Stimulated activated CD8-positive, alpha-beta memory T cell treated with anti-CD3 and anti-CD28 coated beads, Interleukin-15, amount 100 ng/mL, for 1 hour (primary cell): ENCODE data around the gene PAPPA.

Experiments
- DNase-seq: peaks from one replicate; pipeline ENCODE4 v3.0.0-alpha.2; 2020; ENCODE audit warnings: low read depth

PAPPA gene

DNA sequence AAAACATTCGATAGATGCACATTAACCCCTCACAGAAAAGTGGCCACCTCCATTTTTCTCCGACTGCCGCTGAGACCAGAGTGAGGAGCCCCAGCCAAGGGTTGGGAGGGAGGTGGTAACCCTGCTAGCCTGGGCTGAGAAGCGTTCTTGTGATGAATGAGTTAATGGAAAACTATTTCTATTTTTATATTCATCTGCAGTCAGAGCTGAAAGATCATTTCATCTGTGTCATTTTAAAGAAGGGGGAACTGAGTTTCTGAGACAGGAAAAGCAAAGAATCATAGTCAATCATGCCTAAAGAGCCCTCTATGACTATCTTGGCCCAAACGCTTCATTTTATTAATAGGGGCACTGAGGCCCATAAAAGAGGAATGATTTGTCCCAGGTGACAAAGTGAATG, 229.5 kb downstream of the PAPPA start:
- no peak for DNase-seq

DNA sequence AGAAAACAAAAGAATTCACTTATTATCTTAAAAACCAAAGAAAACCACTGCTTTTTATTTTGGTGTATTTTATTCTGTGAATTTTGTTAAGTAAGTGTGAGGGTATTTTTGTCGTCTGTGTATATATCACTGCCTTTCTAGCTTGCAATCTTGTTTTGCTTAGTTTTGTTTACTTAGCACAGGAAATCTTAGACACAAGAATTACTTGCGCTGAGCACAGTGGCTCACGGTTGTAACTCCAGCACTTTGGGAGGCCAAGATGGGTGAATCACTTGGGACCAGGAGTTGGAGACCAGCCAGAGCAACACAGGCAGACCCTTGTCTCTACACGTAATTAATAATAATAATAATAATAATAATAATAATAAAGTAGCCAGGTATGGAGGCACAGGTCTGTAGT, 230.3 kb downstream of the PAPPA start:
- DNase-seq: no peak

DNA sequence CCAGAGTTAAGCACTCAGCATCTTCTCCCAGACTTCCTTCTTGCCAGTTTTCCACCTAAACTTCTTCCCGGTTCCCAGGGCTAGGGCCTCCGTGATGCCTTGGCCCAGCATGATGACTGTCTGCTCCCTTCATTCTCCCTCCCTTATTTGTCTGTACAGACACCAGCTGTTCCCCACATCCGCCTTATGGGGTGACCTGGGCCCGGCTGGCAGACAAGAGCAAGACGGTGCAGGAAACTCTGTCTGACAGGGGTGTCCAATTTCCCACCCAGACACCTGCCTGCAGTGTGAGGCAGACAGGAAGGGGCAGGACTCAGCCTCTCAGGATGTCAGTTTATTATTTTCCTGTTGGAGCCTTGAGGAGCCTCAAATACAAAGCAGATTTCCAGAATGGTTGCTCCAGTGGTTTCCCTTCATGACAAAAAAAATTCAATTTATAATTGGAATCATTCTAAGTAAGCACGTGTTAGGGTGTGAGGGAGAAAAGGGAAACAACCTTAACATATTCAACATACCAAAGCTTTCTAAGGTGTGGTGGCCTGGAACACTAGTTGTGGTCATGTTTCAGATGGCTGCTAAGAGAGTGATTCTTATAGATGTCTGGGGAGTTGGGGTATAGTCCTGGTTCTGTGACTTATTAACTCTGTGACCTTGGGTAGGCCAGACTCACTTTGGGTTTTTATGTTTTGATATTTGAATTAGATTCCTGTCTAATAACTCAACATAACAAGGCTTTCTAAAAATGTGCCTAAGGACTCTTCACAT, 234.5 kb downstream of the PAPPA start:
- no peak for DNase-seq

DNA sequence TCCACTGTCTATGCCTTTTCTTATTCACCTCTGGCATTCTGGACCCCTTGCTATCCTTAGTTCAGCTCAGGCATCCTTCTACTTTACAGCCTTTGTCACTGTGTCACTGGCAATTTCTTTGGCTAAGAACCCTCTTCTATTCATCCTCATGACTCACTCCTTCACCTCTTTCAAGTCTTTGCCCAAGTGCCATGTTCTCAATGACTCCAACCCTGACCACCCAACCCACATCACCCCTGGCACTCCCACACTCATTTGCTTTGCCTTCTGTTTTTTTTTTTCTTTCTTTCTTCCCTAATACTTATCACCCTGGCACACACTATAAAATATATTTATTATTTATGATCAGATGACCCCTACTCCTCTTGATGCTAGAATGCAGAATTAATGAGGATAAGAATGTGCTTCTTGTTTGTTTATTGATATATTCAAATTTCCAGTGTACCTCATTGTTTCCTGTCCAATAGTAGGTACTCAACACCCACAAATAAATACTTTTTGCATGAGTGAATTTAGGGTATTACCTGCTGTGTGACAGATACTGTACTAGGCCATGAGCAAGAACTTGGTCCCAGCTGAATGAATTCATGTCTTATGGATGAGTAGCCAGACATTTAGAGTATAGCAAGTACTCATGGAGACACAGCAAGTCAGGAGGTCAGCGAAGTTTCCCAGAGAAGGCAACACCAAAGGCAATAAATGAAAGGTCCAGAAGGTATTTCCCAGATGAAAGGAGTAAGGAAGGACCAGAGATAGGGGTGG, 236.1 kb downstream of the PAPPA start:
- DNase-seq: no peak

DNA sequence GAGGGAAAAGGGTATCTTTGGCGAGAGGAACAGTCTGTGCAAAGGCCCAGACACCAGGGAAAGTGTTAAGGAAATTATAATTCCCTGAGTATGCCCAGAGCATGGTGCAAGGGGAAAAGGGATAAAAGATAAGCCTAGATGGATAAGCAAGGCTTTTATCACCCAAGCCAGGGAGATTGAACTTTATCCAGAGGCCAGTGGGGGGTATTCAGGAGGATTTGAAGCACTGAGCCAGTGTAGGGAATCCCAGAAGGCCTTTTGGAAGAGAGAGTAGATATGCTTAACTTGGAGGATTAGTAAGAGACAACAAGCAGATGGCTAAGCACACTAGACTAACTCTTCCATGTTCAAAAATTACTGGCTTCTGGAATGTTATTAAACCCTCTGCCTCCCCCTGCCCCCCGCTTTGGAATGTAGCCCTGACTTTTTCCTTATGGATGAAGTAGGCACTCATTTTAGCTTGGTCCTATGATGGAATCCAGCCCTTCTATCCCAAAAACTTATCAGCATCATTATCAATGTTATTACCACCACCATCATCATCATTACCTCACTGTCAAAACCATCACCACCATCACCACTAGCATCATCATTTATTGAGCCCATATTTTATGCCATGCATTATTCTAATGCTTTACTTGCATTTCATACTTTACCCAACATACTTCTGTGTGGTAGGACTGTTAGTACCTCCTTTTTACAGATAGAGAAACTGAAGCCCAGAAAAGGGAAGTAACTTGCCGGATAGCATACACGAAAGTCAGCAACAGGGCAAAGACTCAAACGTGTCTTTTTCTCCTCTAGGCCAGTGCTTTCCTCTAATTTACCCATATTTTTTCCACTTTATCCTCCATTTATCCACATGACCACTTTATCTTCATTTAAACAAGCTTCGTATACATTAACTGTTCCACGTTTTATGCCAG, 237.0 kb downstream of the PAPPA start:
- DNase-seq: no peak

DNA sequence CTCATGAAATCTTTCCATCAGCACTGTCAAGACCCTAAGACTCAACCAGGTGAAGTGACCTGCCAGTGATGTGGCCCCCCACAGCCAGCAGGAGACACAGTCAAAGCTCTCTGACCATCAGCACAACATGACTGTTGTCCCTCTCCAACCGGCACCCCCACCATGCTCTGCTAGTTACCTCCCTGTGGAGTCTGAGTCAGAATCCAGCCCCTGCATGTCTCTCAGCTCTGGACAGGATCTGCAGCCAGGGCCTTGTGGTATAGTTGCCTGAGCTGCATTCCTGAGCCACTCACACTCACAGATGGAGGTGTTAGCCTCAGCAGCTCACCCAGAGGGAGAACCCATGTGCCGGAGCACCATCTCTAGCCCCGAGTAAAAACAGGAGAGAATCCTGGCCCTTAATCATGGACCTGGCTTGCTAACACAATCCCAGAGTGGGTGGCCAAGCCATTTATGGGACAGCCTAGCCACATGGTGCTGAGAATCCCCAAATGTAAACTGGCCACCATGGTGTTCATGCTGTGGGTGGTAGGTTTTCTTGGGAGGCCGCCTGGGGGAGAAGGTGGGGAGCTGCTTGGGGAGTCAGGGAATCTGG, 237.8 kb downstream of the PAPPA start:
- DNase-seq: no peak

DNA sequence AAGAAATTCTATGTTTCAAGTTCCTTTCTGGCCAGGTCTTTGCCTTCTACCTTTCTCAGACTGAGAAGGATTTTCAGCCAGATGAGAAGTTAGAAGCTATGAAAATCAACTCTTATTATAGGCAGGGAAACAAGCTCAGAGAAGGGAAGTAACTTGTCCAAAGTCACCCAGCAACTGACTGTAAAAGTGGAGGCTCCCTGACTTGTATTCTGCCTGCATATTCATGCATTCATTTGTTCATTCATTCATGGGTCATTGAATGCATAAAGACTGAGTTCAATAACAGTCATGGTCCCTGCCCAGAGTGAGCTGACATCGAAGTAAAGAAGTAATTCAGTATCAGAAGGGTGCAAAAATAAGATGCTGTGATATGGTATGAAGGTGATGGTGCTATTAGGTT, 239.6 kb downstream of the PAPPA start:
- no peak for DNase-seq

DNA sequence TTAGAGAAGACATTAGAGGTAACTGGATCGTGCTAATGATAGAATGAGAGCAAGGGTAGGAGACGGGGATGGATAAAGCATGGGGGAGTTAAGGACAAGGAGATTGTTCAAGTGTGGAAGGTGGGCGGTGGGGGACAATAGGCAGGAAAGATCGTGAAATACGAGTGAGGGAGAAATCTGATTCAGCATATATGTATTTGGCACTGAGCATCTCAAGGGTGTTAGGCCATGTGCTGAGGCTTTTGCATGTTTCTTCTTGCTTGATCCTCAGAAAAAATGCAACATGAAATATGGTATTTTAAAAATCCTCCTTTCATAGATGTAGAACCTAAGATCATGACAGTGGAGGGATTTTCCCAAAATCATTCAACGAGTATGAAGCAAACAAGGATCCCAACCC, 240.5 kb downstream of the PAPPA start:
- DNase-seq: no peak

DNA sequence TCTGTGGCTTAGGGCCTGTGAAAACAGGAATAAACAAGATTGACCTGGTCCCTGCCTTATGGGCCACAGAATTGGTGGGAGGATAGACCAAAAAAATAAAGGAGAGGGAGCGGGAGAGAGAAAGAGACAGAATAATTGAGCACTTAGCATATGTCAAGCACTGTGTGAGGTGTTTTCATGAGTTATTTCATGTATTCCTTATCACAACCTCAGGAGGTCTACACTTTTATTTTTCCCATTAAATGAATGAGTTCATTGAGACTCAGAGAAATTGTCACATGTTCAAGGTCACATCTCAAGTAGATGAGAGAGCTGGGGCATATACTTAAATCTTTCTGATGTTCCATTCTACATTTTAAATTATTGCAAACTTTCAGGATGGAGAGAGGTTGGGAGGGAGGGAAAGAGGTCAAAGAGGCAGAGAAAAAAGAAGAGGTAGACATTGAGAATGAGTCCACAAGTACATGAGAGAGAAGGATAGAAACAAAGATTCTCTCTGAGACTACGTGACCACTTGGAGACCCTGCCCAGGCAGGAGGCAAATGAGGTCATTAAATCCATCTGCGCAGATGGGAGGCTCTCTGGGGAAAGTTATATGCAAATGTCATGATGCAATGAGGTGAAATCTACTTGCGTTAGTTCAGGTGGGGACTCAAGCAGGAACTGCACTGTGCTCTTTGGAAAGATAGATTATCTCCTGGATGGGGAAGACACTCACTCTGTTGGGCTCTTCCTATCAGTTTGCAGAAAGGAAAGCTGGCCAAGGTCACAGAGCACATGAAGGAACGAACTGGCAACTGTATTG, 241.5 kb downstream of the PAPPA start:
- no peak for DNase-seq

DNA sequence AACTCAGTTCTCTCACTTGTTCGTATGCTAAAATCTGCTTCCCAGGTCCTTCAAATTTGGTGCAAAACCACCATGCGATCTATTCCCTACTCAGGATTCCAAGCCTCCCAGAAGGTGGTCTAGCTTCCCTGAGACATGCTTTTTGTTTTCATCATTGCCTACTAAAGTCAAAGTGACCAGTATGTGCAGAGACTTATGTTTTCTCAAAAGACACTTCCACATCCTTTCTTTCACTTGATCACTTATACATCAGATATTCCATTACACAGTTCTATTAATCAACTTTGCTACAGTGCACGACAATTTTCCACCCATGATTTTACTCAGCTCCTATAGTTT, 242.1 kb downstream of the PAPPA start:
- DNase-seq: no peak

DNA sequence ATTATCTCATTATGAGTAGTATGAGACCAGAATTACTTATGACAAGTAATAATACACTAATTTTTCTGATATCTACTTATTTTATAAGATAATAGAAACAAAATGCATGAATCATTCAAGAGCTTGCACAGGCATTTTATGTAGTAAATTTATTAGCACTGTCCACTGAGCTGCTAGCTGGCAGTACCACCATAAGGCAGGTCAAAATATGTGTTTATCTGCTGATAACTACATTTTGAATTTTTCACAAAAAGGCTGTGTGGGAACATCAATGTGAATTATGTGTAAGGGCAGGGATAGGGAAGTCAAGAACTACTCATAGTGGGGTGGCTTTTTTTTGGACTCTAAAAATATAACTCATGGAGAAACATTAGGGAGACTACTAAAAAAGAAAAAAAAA, 249.6 kb downstream of the PAPPA start:
- no peak for DNase-seq

DNA sequence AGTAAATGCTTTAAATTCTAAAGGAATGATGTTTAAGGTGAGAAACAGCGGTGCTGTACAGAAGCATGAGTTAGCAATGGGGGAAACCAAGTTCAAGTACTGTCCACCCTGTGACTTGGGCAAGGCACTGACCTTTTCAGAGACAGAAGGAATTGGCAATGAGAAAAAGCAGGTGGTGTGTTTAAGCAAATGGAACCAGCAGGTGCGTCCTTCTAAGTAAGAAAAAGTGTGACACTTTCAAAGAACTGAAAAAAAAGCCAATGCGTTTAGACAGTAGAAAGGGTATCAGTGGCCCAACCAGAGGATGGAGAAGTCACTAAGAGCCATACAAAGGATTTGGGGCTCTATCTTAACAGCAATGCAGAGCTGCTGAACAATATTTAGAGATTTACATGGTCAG, 250.6 kb downstream of the PAPPA start:
- DNase-seq: no peak

DNA sequence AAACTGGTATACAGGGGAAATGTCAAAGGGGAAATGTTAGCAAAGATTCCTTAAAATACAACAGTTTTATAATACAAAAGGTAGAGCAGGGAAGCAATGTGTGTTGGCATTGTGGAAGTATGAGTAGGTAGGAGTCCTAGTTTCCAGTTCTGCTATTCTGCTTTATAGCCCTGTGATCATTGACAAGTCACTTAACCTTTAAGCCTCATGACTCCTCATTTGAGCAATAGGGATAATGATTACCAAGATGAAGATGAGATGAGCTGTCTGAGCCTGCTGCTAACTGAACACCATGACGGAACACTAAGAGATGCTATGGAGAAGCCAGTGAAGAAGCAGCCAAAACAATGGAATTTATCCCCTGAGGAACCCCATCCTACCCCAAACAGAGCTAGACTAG, 251.7 kb downstream of the PAPPA start:
- DNase-seq: no peak

DNA sequence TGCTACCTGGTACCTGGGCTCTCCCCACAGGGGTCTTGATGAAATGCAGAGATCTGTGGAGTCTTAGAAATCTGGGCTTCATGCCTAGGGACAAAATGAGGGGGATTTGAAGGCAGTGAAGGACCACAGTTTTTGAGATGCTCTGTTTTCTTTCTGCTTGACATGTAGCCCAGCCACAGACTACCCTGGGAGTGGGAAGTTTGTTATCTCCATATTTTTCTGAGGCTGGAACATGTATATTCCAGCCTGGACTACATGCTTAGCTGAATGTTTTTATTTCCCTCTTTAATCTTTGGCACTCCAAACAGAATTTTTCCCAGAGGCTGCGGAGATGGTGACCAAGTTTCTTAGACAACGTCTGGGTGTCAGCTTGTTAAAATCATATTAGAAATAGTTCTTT, 252.9 kb downstream of the PAPPA start:
- no peak for DNase-seq

DNA sequence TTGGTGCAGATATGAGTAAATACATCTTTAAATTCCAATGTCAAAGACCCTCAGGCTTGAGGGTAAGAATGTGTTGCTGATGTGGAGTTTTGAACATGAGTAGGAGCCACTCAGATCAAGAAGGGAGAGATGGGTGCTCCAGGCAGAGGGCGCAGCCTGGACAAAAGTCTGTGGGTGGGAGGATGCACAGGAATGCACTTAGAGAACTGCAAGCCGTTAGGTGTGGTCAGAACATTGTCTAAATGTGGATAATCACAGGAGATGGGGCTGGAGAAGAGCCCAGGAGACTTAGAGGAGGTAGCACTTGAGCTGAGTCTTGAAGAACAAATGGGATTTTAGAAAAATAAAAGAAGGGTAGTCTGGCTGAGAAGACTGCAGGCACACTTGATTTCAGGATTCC, 255.5 kb downstream of the PAPPA start:
- no peak for DNase-seq

DNA sequence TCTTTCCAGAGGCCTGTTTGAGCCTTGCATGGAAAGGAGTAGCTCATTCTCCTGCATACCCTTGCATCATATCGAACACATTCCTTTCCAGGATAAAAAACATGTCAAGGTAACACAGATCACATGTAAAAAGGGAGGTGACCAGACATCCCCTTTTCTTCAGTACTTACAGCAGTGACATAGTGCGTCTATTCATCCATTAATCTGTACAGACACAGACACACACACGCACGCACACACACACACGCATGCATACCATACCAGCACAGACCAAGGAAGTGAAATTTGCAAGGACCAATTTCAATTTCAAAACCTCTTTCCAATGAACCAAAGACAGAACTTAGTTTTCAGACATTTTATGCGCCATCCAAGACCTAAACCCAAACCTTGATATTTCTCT, 256.0 kb downstream of the PAPPA start:
- no peak for DNase-seq

DNA sequence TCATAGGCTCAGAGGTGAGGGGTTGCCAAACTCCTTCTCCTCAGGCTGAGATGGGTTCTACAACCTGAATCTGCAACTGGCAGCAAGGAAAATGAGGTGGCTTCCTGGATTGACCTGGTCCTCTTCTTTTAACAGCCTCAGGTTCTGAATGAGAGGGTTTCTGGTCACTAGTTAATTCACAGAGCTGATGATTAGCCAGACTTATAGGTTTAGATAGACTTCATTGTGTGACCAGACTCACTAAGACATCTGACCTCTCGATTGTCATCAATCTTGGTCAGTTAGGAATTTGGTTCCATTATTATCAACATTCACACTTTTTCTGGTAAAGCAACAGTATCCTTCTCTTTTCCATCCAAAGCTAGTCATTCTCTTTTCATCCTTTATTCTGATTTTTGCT, 257.9 kb downstream of the PAPPA start:
- DNase-seq: no peak

DNA sequence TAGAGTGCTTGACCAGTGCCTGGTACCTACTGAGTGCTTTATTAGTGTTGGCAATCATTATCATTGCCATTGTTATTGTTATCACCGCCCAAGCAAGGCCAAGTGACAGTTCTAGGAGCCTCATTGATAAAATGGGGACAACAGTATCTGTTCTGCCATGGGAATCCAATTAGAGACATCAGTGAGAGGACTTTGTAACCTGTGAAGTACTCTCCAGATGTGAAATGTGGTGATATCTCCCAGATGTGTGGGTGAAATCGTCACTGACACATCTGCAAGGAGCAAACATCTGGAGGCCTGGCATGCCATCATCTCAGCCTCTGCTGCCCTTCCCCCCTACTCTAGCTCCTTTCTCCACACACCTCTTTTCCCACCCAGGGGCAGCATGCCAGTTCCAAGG, 260.8 kb downstream of the PAPPA start:
- DNase-seq: no peak

DNA sequence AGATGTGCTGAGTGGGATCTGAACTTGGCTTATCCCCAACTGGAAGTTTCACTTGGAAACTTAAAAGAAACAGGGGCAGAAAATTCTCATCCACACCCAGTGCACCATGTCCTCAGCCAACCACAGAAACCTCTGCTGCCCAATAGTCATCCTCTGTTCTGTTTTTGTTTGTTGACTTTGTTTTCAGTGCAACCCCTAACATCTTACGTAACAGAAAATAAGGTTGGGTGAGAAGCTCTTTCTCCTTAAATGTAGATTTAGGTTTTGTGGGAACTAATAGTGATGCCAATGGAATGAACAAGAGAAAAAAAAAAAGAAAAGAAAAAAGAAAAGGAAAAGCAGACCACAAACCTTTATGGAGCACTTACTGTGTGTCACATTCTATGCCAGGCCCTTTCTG, 262.8 kb downstream of the PAPPA start:
- no peak for DNase-seq

DNA sequence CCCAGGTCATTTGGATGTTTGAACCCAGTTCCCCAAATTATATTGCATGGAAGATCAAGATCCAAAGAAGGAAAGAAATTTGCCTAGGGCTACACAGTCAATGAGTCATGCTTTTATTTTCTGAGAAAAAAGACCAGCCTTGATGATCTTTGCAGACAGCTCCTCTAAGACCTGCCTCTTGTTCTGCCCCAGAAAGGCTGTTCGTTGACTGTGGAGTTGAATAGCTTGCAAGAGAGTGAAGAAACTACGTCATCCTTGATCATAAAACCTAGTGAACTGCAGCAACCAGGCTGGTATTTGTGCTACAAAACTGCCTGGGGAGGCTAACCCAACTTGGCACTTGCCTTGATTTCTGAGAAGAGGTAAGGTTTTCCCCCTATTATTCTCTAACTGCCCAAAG, 263.9 kb downstream of the PAPPA start:
- DNase-seq: no peak

DNA sequence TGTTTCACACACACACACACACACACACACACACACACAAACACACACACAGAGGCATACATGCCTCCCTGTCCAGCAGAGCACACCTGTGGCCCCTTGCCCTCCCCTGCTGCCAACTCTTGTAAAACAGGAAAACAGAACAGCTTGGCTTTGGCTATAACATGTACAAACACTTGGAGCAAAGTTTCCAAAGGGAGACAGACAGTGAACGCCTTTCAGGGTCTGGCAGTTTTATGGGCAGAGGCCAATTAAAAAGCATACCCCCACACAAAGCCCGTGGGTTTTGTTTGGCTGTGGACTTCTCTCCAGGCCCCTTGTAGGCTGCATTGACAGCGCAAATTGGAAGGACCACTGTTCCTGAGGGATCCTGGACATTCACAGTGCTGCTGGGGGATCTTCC, 265.6 kb downstream of the PAPPA start:
- DNase-seq: no peak
